ENCODE results near the gene MANBA. TPM values are rescaled to one million over a fixed set of nuclear protein-coding genes. Genes with fewer than 3 reads are reported as not detected.

Gene MANBA
- total RNA-seq, 1 experiment from 2014 or later, result 13.6 TPM

GRCh38 chr4:102631616-102632015 is 129.2 kb downstream of the MANBA start:
- CTCF ChIA-PET, result no interaction called here
- Mint-ChIP-seq H3K36me3 (ENCODE audit: insufficient read depth, unreplicated experiment) (peaks cover 10% of the 10 kb centered on the region), H3K27me3 (ENCODE audit: unreplicated experiment) (no peaks in the 10 kb centered on the region), H3K9me3 (ENCODE audit: low read depth, unreplicated experiment) (no peaks in the 10 kb centered on the region), H3K4me1 (ENCODE audit: low read depth, unreplicated experiment) (peaks cover 21% of the 10 kb centered on the region), H3K4me3 (ENCODE audit: low read depth, unreplicated experiment) (no peak overlapping the region), H3K27ac (ENCODE audit: unreplicated experiment) (no peak overlapping the region)
- no peak for DNase-seq
- TF ChIP-seq CTCF (IDR thresholded peaks at IDR 0.05; ENCODE audit: unreplicated experiment), result no peak
- intact Hi-C loops (cut with micrococcal nuclease; ENCODE audit: unreplicated experiment), result no loop called here
- BruUV-seq (replicated peaks), result no TSS peak

DNA sequence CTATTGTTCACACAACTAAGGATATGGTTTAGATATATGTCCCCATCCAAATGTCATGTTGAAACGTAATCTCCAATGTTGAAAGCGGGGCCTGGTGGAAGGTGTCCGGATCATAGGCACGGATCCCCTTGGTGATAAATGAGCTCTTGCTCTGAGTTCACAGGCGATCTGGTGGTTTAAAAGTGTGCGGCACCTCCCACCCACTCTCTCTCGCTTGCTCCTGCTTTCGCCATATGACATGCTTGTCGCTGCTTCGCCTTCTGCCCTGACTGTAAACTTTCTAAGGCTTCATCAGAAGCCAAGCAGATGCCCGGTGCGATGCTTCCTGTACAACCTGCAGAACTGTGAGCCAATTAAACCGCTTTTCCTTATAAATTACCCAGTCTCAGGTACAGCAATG is 131.1 kb downstream of the MANBA start:
- intact Hi-C loops (cut with micrococcal nuclease; ENCODE audit: unreplicated experiment), result loop anchor here (10.0 kb wide), 2 partner anchors 85 to 155 kb away; no protein-coding TSS in a partner anchor
- DNase-seq, result no peak
- peaks cover 32% of the 10 kb centered on the region for H3K4me1 Mint-ChIP-seq (ENCODE audit: low read depth, unreplicated experiment)
- no TSS peak for BruUV-seq (replicated peaks)
- CTCF ChIA-PET, result no interaction called here
- H3K27me3 Mint-ChIP-seq (ENCODE audit: unreplicated experiment), result no peaks in the 10 kb centered on the region
- H3K27ac Mint-ChIP-seq (ENCODE audit: unreplicated experiment), result no peak overlapping the region
- no peak overlapping the region for H3K4me3 Mint-ChIP-seq (ENCODE audit: low read depth, unreplicated experiment)
- H3K36me3 Mint-ChIP-seq (ENCODE audit: insufficient read depth, unreplicated experiment), result peaks cover 10% of the 10 kb centered on the region
- H3K9me3 Mint-ChIP-seq (ENCODE audit: low read depth, unreplicated experiment), result no peaks in the 10 kb centered on the region
- TF ChIP-seq CTCF (IDR thresholded peaks at IDR 0.05; ENCODE audit: unreplicated experiment), result no peak

- no peak for TF ChIP-seq CTCF (IDR thresholded peaks at IDR 0.05; ENCODE audit: unreplicated experiment)
- no peak overlapping the region for H3K4me3 Mint-ChIP-seq (ENCODE audit: low read depth, unreplicated experiment)
- H3K9me3 Mint-ChIP-seq (ENCODE audit: low read depth, unreplicated experiment), result no peaks in the 10 kb centered on the region
- H3K4me1 Mint-ChIP-seq (ENCODE audit: low read depth, unreplicated experiment), result peaks cover 42% of the 10 kb centered on the region
- H3K27me3 Mint-ChIP-seq (ENCODE audit: unreplicated experiment), result no peaks in the 10 kb centered on the region
- intact Hi-C loops (cut with micrococcal nuclease; ENCODE audit: unreplicated experiment), result loop anchor here (10.0 kb wide), 2 partner anchors 87 to 157 kb away; no protein-coding TSS in a partner anchor
- peaks cover 10% of the 10 kb centered on the region for H3K36me3 Mint-ChIP-seq (ENCODE audit: insufficient read depth, unreplicated experiment)
- H3K27ac Mint-ChIP-seq (ENCODE audit: unreplicated experiment), result peak overlapping the region; percentile 85
- no TSS peak for BruUV-seq (replicated peaks)
- DNase-seq, result peak; percentile 21
- CTCF ChIA-PET, result interaction anchor here (0.7 kb wide), 1 partner anchor 12 kb away, joined by 3 read pairs; no protein-coding TSS in a partner anchor
These were observed 132.8 kb downstream of the MANBA start for GRCh38 chr4:102627831-102628523.

- H3K27me3 Mint-ChIP-seq (ENCODE audit: unreplicated experiment), result no peaks in the 10 kb centered on the region
- H3K4me1 Mint-ChIP-seq (ENCODE audit: low read depth, unreplicated experiment), result peaks cover 56% of the 10 kb centered on the region
- peak; percentile 36 for DNase-seq
- no TSS peak for BruUV-seq (replicated peaks)
- intact Hi-C loops (cut with micrococcal nuclease; ENCODE audit: unreplicated experiment), result loop anchor here (10.0 kb wide), 2 partner anchors 89 to 159 kb away; no protein-coding TSS in a partner anchor
- H3K27ac Mint-ChIP-seq (ENCODE audit: unreplicated experiment), result peak overlapping the region; percentile 30
- peaks cover 5% of the 10 kb centered on the region for H3K36me3 Mint-ChIP-seq (ENCODE audit: insufficient read depth, unreplicated experiment)
- no peak overlapping the region for H3K4me3 Mint-ChIP-seq (ENCODE audit: low read depth, unreplicated experiment)
- H3K9me3 Mint-ChIP-seq (ENCODE audit: low read depth, unreplicated experiment), result no peaks in the 10 kb centered on the region
- TF ChIP-seq CTCF (IDR thresholded peaks at IDR 0.05; ENCODE audit: unreplicated experiment), result no peak
- CTCF ChIA-PET, result no interaction called here
These were observed 135.4 kb downstream of the MANBA start for GRCh38 chr4:102625232-102625930.

Measured in Calu3 (cell line).